K562 (cell line): Measurements from ENCODE around the gene PTPRF. TPM values are rescaled to one million over a fixed set of nuclear protein-coding genes. Genes with fewer than 3 reads are reported as not detected.

Experiments used
- ATF2 ChIP-seq: sonication (generic); formaldehyde crosslinking; IDR thresholded peaks from 2 replicates; pipeline ENCODE4 v1.8.1; 2022; ENCODE audit warnings: missing genetic modification reagents
- ATF6 ChIP-seq: sonication (generic); formaldehyde crosslinking; IDR thresholded peaks from 2 replicates; pipeline ENCODE4 v1.4.0; 2020; ENCODE audit warnings: mild to moderate bottlenecking, missing genetic modification reagents
- BRD4 ChIP-seq: fragments of 200-600 bp; sonication (generic); IDR thresholded peaks from 2 replicates; pipeline ENCODE4 v1.6.1; 2017; ENCODE audit warnings: inconsistent platforms
- ELK1 ChIP-seq: sonication (generic); formaldehyde crosslinking; IDR thresholded peaks from 2 replicates; pipeline ENCODE4 v1.8.1; 2022; ENCODE audit warnings: missing genetic modification reagents
- FOXJ3 ChIP-seq: sonication (generic); formaldehyde crosslinking; IDR thresholded peaks from 2 replicates; pipeline ENCODE4 v1.4.0; 2020; ENCODE audit warnings: mild to moderate bottlenecking, missing genetic modification reagents
- HOXB6 ChIP-seq: fragments of 250-450 bp; sonication (Bioruptor Pico); IDR thresholded peaks from 2 replicates; pipeline ENCODE4 v1.5.1; 2022; ENCODE audit warnings: mild to moderate bottlenecking, borderline replicate concordance
- LARP7 ChIP-seq: fragments of 450-650 bp; IDR thresholded peaks from 2 replicates; pipeline ENCODE4 v1.6.1; 2016
- MTA1 ChIP-seq: fragments of 450-650 bp; IDR thresholded peaks from 2 replicates; pipeline ENCODE4 v1.6.1; 2017; ENCODE audit warnings: borderline replicate concordance
- NCOA4 ChIP-seq: fragments of 450-650 bp; IDR thresholded peaks from 2 replicates; pipeline ENCODE4 v1.6.1; 2018; ENCODE audit warnings: mild to moderate bottlenecking; ENCODE audit not compliant: partially characterized antibody
- RAD21 ChIP-seq, 2 experiments: fragments of 250-450 bp in 1 of 2; fragments of 450-650 bp in 1 of 2; sonication (Bioruptor Pico) in 1 of 2; formaldehyde crosslinking in 1 of 2; IDR thresholded peaks in 1 of 2; conservative IDR thresholded peaks in 1 of 2; 2 replicates each; pipeline versions ENCODE4 v1.4.0 to v1.8.0; 2020 to 2022; ENCODE audit warnings: mild to moderate bottlenecking in 2 of 2, moderate library complexity in 1 of 2
- RBM34 ChIP-seq: fragments of 200-400 bp; formaldehyde crosslinking; IDR thresholded peaks from 2 replicates; pipeline ENCODE4 v1.6.1; 2018; ENCODE audit warnings: low read length, borderline replicate concordance; ENCODE audit not compliant: insufficient read depth
- RFX7 ChIP-seq: fragments of 250-450 bp; sonication (Bioruptor Pico); IDR thresholded peaks from 2 replicates; pipeline ENCODE4 v1.5.1; 2021; ENCODE audit warnings: mild to moderate bottlenecking
- SMAD2 ChIP-seq: fragments of 150-350 bp; IDR thresholded peaks from 2 replicates; pipeline ENCODE4 v1.6.1; 2014; ENCODE audit warnings: low read depth, mild to moderate bottlenecking, low read length
- STAG1 ChIP-seq: sonication (generic); formaldehyde crosslinking; IDR thresholded peaks from 2 replicates; pipeline ENCODE4 v1.5.0; 2020; ENCODE audit warnings: missing genetic modification reagents, borderline replicate concordance
- TBL1XR1 ChIP-seq, 2 experiments: IDR thresholded peaks; 2 replicates each; pipeline ENCODE4 v1.6.1; 2012; ENCODE audit warnings: improper control_type of control experiment in 2 of 2, low read length in 2 of 2, mild to moderate bottlenecking in 1 of 2
- TOE1 ChIP-seq, 2 experiments: fragments of 450-650 bp in 1 of 2; sonication (generic) in 1 of 2; formaldehyde crosslinking in 1 of 2; IDR thresholded peaks; 2 replicates each; pipeline versions ENCODE4 v1.7.1 to v1.8.0; 2016 to 2022; ENCODE audit warnings: borderline replicate concordance in 2 of 2, mild to moderate bottlenecking in 2 of 2, antibody characterized with exemption in 1 of 2, inconsistent platforms in 1 of 2, low read depth in 1 of 2, missing genetic modification reagents in 1 of 2, moderate library complexity in 1 of 2
- WHSC1 ChIP-seq: IDR thresholded peaks from one replicate; pipeline ENCODE4 v1.6.1; 2012; ENCODE audit warnings: low read length, control low read depth, inconsistent platforms
- ZNF184 ChIP-seq: sonication (generic); formaldehyde crosslinking; IDR thresholded peaks from 2 replicates; pipeline ENCODE4 v1.5.0; 2020; ENCODE audit warnings: missing genetic modification reagents
- ZNF511 ChIP-seq: sonication (generic); formaldehyde crosslinking; IDR thresholded peaks from 2 replicates; pipeline ENCODE4 v1.8.0; 2022; ENCODE audit warnings: mild to moderate bottlenecking, missing genetic modification reagents
- ZNF717 ChIP-seq: fragments of 250-450 bp; sonication (Bioruptor Pico); IDR thresholded peaks from 2 replicates; pipeline ENCODE4 v1.5.0; 2021
- polyA plus RNA-seq, 8 experiments: library from polyadenylated mRNA; depleted of rRNA in 4 of 8; stranded (reverse) in 5 of 8; unstranded in 3 of 8; fragments of >200 nt; fragmentation: Nextera tagmentation in 2 of 8; fragmentation: Illumina TruSeq in 1 of 8; extraction: Ambion mirVana in 2 of 8; extraction: Trizol in 1 of 8; gene quantifications; 2 replicates each; pipeline versions ENCODE4 v1.2.1 to v1.2.3, GENCODE V29; 2011 to 2014; ENCODE audit warnings: inconsistent platforms in 1 of 8, missing spikeins in 1 of 8
- total RNA-seq, 7 experiments: library from RNA; depleted of rRNA in 6 of 7; stranded (reverse); fragments of >200 nt in 6 of 7; fragmentation: Illumina TruSeq in 2 of 7; extraction: Trizol in 2 of 7; gene quantifications; 2 replicates each; pipeline versions ENCODE4 v1.2.1 to v1.2.3, GENCODE V29; 2011 to 2021; ENCODE audit warnings: low replicate concordance in 1 of 7

Gene PTPRF
- total and polyA plus RNA-seq, 9 of the 15 experiments (the other 6 are each of a cell fraction or from before 2014, with no cell fraction given): 0.13 to 4.3 (median 1.1) TPM

GRCh38 chr1:43650310-43651085 lies 119.8 kb downstream of the PTPRF start (continued):
- TF ChIP-seq FOXJ3 (CRISPR knock-in tag): no peak
- TF ChIP-seq RBM34: no peak
- TF ChIP-seq ZNF717 (CRISPR knock-in tag): peak; percentile 21; the same call in 1 of the 2 replicates
- no peak for TF ChIP-seq SMAD2
- TF ChIP-seq LARP7: peak; percentile 80; the same call in 1 of the 2 replicates
- TF ChIP-seq ZNF184 (CRISPR knock-in tag): no peak
- no peak for TF ChIP-seq WHSC1
- TF ChIP-seq TOE1 (IDR thresholded peaks at IDR 0.05; ENCODE audit: borderline replicate concordance): peak; percentile 80
- no peak for TF ChIP-seq TOE1 (CRISPR knock-in tag; IDR thresholded peaks at IDR 0.05; ENCODE audit: borderline replicate concordance, low read depth)
- TF ChIP-seq ATF6 (CRISPR knock-in tag): 0 out of 2 replicates have a peak, but pooled peaks have one; percentile 70
- TF ChIP-seq TBL1XR1 (IDR thresholded peaks at IDR 0.05; ENCODE audit: low read length in 2 of 2): peak in 1 of 2 experiments; percentile 66; a peak in 1 of 4 replicates
- TF ChIP-seq RAD21 (CRISPR knock-in tag; conservative IDR thresholded peaks at IDR 0.05 in 1 of 2, IDR thresholded peaks at IDR 0.05 in 1 of 2): no peak
- TF ChIP-seq MTA1: peak; percentile 66
- TF ChIP-seq HOXB6 (CRISPR knock-in tag): 0 out of 2 replicates have a peak, but pooled peaks have one; percentile 65
- TF ChIP-seq RFX7 (CRISPR knock-in tag): peak; percentile 76; the same call in 1 of the 2 replicates
- 0 out of 2 replicates have a peak, but pooled peaks have one; percentile 50 for TF ChIP-seq BRD4
- no peak for TF ChIP-seq ATF2 (CRISPR knock-in tag)
- TF ChIP-seq NCOA4: peak; percentile 83
- peak; percentile 82 for TF ChIP-seq ZNF511 (CRISPR knock-in tag)
- TF ChIP-seq STAG1 (CRISPR knock-in tag): no peak
- no peak for TF ChIP-seq ELK1 (CRISPR knock-in tag)
